Activated T-cell treated with anti-CD3 and anti-CD28 coated beads for 48 hours (primary cell): ENCODE measurements around the gene GPRC5B.
A peak's percentile ranks its signal among the peaks of the same experiment; 100 is the strongest.

Source experiments
- DNase-seq: peaks from one replicate; pipeline ENCODE4 v3.0.0-alpha.2; 2020; ENCODE audit warnings: low read depth

The GPRC5B gene

GRCh38 chr16:19884611-19885450 is at the start of gene GPRC5B:
Gene GPRC5B, minus strand, starts transcription at chr16:19884848. Its CDS starts 12,003 bp downstream, at chr16:19872845.
- peak; percentile 21 for DNase-seq

DNA sequence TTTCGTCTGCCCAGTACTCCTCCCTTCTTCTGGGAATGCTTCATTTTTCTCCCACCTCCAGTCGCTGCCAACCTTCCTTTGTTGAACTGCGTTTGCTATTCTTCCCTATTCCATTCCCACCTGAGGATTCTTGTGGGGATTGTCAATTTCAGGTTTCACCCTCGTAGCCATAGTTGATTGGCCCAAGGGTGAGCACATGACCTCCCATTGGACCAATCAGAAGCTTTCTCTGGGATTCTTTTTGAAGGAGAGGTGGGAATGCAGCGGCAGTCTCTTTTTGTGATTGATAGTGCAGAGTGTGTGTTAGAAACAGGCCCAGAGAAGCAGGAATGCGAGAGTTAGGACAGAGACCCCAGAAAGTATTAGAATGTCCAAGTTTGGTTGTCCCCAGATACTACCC is 49.1 kb upstream of the GPRC5B start:
- no peak for DNase-seq

DNA sequence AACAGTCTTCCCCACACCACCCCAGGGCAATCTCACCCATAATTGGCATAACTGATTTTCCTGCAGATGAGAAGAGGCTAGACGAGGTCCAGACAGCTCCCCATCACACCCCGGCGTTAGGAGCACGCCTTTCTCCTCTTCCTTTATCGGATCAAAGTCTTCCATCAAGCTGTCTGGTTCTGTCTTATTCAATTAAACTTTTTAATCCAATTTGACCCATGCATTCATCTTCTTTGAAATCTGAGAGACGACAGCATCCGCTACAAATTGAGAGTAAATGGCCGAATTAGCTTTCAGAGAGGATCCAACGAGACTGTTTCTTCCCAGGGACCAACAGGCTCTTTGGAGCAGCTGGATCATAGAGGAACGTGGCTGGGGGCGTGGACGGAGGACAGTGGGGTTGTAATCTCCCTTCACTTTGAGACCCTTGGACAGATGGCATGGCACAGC is 44.4 kb upstream of the GPRC5B start:
- DNase-seq: no peak

- no peak for DNase-seq
Observed at GRCh38 chr16:19928432-19928831, 43.8 kb upstream of the GPRC5B start.

GRCh38 chr16:19926449-19927390 is 42.1 kb upstream of the GPRC5B start:
- no peak for DNase-seq

- no peak for DNase-seq
Observed at GRCh38 chr16:19923396-19923795, 38.7 kb upstream of the GPRC5B start.

- DNase-seq: no peak
Observed at GRCh38 chr16:19919142-19919541, 34.5 kb upstream of the GPRC5B start.

- no peak for DNase-seq
Observed at GRCh38 chr16:19916064-19916463, 31.4 kb upstream of the GPRC5B start.

GRCh38 chr16:19914877-19915276 is 30.2 kb upstream of the GPRC5B start:
- DNase-seq: no peak

- DNase-seq: no peak
Observed at GRCh38 chr16:19913340-19913645, 28.6 kb upstream of the GPRC5B start.

DNA sequence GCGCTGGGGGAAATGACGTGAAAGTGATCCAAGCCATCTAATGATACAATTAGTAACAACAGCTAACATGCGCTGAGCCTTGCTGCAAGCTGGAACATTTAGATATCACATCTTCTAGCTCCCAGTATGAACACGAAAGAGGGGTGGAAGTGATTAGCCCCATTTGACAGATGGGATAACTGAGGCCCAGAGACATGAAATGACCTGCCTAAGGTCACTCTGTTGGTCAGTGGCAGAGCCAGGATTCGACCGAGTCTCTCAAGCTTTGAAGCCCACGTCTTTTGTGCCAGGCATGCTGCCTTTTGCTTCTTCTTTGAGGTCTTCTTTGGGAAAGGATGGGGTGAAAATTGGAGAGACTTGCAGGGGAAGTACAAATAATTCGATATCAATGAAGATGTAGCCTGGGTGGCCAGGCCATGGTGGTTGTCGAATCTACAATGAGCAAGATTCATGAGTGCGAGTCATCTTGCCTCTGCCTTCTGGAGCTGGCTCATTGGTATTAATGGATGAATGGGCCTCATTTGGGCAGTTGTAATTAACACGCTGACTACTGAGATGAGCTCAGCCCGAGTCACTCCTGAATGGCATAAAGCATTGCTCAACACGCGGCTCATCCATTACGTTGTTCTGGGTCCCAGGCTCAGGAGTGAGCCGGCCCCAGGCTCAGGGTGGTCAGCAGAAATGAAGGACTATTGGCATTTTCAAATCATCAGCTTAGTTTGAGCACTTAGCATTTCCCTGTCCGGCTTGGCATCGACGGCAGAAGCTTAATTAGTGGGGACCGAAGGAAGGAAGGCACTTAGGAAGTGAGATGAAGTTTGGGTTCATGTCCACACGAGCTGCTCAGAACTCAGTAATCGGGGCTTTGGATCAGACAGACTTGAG is 28.0 kb upstream of the GPRC5B start:
- no peak for DNase-seq

- DNase-seq: no peak
Observed at GRCh38 chr16:19911747-19912454, 27.3 kb upstream of the GPRC5B start.

DNA sequence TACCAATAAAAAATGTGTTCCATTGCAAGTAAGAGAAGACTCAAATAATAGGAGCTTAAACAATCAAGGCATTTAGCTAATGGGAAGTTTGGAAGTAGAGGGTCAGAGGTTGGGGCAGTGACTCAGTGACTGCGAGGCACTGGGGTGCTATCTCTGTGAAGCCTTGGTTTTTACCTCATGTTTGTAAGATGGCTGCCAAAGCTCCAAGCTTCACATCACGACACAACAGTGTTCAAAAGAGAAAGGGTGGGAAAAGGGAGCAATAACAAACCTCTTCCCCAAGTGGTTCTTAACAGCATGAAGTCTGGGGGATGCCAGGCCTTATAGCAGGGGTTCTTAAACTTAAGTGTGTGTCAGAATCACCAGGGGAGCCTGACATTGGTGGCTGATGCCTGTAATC is 26.6 kb upstream of the GPRC5B start:
- no peak for DNase-seq

DNA sequence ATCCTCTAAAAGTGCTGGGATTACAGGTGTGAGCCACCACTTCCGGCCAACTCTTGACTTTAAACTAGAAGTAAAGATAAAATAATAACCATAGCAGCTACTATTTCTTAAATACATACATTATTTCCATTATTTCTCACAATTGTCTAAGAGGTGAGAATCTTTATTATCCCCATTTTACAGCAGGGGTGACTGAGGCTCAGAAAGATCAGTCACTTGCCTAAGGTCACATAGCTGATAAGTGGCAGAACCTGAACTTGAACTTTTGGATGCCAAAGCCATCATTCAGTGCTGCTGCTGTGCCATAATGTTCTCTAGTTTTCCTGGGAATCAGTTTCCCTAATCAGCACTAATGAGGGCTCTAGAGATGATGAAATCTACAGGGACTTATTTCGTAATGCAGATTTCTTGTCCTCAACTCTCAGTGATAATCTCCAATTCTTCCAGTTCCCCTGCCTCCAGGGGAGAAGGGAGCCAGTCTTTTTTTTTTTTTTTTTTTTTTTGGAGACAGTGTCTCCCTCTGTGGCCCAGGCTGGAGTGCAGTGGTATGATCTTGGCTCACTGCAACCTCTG is 25.2 kb upstream of the GPRC5B start:
- DNase-seq: no peak

- no peak for DNase-seq
Observed at GRCh38 chr16:19908921-19909320, 24.3 kb upstream of the GPRC5B start.

DNA sequence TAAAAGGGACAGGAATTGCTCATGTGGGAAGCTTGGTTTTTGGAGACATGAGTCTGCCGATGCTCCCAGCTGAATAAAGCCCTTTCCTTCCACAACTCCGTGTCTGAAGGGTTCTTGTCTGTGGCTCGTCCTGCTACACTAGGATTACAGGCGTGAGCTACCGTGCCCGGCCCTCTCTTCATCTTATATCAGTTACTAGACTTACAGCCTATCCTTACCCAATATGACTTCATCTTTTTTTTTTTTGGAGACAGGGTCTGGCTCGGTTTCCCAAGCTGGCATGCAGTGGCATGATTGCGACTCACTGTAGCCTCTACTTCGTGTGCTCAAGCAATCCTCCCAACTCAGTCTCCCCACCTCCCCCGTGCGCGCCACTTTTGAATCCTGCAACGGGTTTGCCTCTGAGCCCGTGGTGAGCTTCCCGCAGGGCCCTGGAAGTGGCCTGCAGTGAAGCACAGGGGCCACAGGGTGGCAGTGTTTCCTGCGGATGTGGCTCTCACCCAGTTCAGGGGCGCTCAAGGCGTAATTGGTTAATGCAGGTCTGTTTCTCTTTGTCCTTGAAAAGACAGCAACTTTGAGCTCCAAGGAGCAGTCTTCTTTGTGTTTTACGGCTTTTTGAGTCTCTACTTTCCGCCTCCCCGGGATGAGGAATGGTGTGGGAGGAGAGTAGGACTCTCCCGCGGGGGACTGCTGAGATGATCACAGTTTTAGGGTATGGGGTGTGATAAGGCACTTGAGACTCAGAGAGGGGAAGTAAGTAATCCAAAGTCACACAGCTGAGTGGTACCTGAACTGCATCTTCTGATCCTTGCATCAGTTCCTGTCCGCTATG is 22.7 kb upstream of the GPRC5B start:
- peak; percentile 63 for DNase-seq

GRCh38 chr16:19901164-19901563 is 16.5 kb upstream of the GPRC5B start:
- DNase-seq: no peak

DNA sequence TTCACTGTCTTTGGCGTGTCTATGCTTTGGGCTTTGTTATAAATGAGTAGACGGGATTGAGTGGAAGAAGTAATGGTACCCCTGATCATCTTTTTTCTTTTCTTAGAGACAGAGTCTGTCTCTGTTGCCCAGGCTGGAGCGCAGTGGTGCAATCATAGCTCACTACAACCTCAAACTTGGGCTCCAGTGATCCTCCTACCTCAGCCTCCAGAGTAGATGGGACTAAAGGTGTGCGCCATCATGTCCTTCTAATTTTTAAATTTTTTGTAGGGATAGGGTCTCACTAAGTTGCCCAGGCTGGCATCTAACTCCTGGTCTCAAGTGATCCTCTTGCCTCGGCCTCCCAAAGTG is 14.9 kb upstream of the GPRC5B start:
- DNase-seq: no peak

DNA sequence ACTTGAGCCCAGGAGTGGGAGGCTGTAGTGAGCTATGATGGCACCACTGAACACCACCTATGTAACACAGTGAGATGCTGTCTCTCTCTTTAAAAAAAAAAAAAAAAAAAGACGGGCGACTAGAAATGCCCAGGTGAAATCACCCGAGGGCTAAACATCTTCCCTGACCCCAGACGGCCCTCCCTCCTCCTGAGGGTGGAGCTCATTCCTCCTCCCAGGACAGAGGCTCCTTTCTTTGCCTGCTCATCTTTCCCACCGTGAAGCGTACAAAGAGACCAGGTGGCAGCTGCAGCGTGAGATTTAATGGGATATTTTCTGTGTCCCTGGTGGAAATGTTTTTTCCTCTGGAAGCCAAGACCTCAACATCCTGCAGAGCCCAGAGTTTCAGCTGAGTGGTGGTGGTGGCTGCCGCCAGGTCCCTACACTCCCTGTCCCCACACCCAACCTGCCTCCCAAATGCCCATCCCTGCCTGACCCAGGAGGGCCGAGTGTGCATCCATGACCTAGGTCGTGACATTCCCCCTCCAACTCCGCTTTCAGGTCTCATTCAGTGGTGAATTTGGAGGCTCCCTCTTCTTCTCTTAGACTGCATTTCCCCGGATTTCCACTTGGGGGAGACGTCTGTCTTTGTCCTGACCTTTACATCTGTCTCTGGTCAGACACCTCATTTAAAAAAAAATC is 14.4 kb upstream of the GPRC5B start:
- DNase-seq: no peak

DNA sequence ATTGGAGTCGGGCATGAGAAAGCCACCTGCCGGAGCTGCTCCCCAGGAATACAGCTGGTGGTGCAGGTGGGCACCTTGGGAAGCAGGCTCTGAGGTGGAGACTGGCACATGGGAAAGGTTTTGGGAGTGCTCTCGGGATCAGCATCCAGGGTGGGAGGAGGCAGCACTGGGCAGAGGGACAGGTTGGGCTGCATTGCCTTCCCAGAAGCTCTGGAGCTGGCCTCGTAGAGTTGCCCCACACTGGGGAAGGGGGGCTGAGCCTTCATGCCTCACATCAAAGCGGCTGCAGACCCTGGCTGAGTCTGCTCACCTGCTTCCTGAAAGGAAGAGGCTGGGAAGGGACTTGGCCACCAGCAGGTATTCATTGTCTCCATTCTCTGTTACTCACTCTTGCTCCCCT is 13.5 kb upstream of the GPRC5B start:
- no peak for DNase-seq
